Measurements from ENCODE around the gene FOXA3. TPM values are rescaled to one million over a fixed set of nuclear protein-coding genes. Genes with fewer than 3 reads are reported as not detected.

FOXA3 gene
- total RNA-seq, 1 experiment from 2014 or later = 22.2 TPM

DNA sequence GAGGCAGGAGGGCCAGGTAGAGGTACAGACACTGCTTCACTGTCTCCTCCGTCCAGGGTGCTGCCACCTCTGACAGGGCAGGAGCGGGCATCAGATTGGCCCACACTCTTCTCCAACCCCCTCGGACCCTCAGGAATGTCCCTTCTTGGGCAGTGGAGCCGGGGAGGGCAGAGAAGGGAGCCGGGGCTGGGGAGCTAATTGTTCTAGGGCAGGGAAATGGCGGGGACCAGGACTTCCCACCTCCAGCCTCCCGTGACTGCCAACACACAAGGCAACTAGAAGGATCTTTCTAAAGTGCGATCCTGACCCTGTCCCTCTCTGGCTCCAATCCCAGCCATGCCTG is 38.9 kb upstream of the FOXA3 start:
- Histone ChIP-seq H3K4me2 (ENCODE audit: insufficient read depth, insufficient read length, low read length) (no peak overlapping the region), H4K8ac (replicated peaks; ENCODE audit: insufficient read length, low read depth, low read length) (no peak overlapping the region), H3K27me3 (ENCODE audit: insufficient read depth, low read length) (no peaks in the 10 kb centered on the region), H3K23ac (ENCODE audit: insufficient read length, low read depth, low read length) (no peak overlapping the region), H2BK12ac (ENCODE audit: insufficient read length, low read depth, low read length) (no peak overlapping the region), H3K18ac (ENCODE audit: insufficient read length, low read depth, low read length) (no peak overlapping the region), H3K79me2 (ENCODE audit: insufficient read depth, low read length) (no peaks in the 10 kb centered on the region), H3K4me1 (ENCODE audit: insufficient read depth, low read length) (no peaks in the 10 kb centered on the region), H3K9me3 (ENCODE audit: control insufficient read depth, low read depth, low read length) (no peaks in the 10 kb centered on the region), H3T11ph (ENCODE audit: low read length) (no peak overlapping the region), H3K79me1 (ENCODE audit: insufficient read depth, low read depth, low read length, poor library complexity, severe bottlenecking) (no peaks in the 10 kb centered on the region), H2BK5ac (ENCODE audit: insufficient read length, low read length) (no peak overlapping the region), H4K5ac (ENCODE audit: insufficient read length, low read depth, low read length) (no peak overlapping the region), H3K14ac (ENCODE audit: insufficient read depth, low read length) (no peak overlapping the region), H4K20me1 (ENCODE audit: control insufficient read depth, insufficient read depth, insufficient read length) (no peaks in the 10 kb centered on the region), H3K56ac (ENCODE audit: insufficient read length, low read depth, low read length) (no peak overlapping the region), H2AK5ac (ENCODE audit: insufficient read length, low read length) (no peak overlapping the region), H3K23me2 (ENCODE audit: insufficient read length, low read depth, low read length, poor library complexity, severe bottlenecking) (no peaks in the 10 kb centered on the region), H2BK15ac (ENCODE audit: low read depth, low read length) (no peak overlapping the region), H2BK120ac (ENCODE audit: low read depth, low read length, poor library complexity, severe bottlenecking) (no peak overlapping the region), H2AFZ (ENCODE audit: low read length) (no peak overlapping the region), H3K4ac (ENCODE audit: low read depth, low read length) (no peak overlapping the region), H2BK20ac (ENCODE audit: low read depth, low read length, poor library complexity, severe bottlenecking) (no peak overlapping the region), H3K9ac (ENCODE audit: extremely low read depth, insufficient read length, low read length) (no peak overlapping the region), H4K91ac (ENCODE audit: insufficient read length, low read depth, low read length) (no peak overlapping the region), H3K27ac (ENCODE audit: insufficient read length, low read depth, low read length) (no peak overlapping the region)
- Mint-ChIP-seq H3K4me1 (peaks cover 0 to 4% of the 10 kb centered on the region in 2 experiments; a peak in 3 of 4 replicates), H3K36me3 (ENCODE audit: insufficient read depth in 1 of 3, low read depth in 3 of 3) (peaks cover 58 to 97% (median 93%) of the 10 kb centered on the region in 3 experiments), H3K27ac (no peak overlapping the region; a peak in 1 of 7 replicates), H3K9me3 (no peaks in the 10 kb centered on the region), H3K4me3 (no peak overlapping the region), H3K27me3 (ENCODE audit: low read depth) (no peaks in the 10 kb centered on the region)
- TF ChIP-seq, protein P1, sequence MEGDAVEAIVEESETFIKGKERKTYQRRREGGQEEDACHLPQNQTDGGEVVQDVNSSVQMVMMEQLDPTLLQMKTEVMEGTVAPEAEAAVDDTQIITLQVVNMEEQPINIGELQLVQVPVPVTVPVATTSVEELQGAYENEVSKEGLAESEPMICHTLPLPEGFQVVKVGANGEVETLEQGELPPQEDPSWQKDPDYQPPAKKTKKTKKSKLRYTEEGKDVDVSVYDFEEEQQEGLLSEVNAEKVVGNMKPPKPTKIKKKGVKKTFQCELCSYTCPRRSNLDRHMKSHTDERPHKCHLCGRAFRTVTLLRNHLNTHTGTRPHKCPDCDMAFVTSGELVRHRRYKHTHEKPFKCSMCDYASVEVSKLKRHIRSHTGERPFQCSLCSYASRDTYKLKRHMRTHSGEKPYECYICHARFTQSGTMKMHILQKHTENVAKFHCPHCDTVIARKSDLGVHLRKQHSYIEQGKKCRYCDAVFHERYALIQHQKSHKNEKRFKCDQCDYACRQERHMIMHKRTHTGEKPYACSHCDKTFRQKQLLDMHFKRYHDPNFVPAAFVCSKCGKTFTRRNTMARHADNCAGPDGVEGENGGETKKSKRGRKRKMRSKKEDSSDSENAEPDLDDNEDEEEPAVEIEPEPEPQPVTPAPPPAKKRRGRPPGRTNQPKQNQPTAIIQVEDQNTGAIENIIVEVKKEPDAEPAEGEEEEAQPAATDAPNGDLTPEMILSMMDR (conservative IDR thresholded peaks at IDR 0.05) = no peak
- WGBS (ENCODE audit: extremely low coverage, insufficient read length, low lambda C conversion rate) = no CpG with 5 or more reads among the region's 8 CpGs
- no peak for DNase-seq
